Endothelial cell of umbilical vein (primary cell): ENCODE data around the gene NXPH1. TPM values are rescaled to one million over a fixed set of nuclear protein-coding genes. Genes with fewer than 3 reads are reported as not detected.

Experiments used
- BruUV-seq: library from RNA; stranded (reverse); fragments of 400-500 nt; replicated peaks from 2 replicates; lab custom pipeline; 2021; lab: Mats Ljungman, UMichigan
- CTCF ChIA-PET: fragments of 300-600, 350-600 bp; sonication (Branson Sonifier 250); formaldehyde crosslinking; loops from one replicate; lab custom pipeline; 2021; ENCODE audit warnings: antibody characterized with exemption, inconsistent platforms; lab: Charles Lee
- POLR2A ChIA-PET: fragments of 300-600, 350-600 bp; sonication (Branson Sonifier 250); formaldehyde crosslinking; loops from one replicate; lab custom pipeline; 2021; ENCODE audit warnings: antibody characterized with exemption, inconsistent platforms; lab: Charles Lee
- DNase-seq: peaks from one replicate; pipeline ENCODE4 v3.0.0-alpha.2; 2011; ENCODE audit warnings: low read depth, low spot score
- FAIRE-seq: peaks from 2 replicates; lab custom pipeline; 2011; peaks lifted over from hg19 to GRCh38; lab: Jason Lieb, UNC
- H2AFZ ChIP-seq: 2 replicates; pipeline ENCODE4 v1.6.0; 2012; ENCODE audit warnings: low read depth, low read length, control low read depth, inconsistent platforms
- H3K27ac ChIP-seq: 2 replicates; pipeline ENCODE4 v1.5.1; 2011; ENCODE audit warnings: low read depth, mild to moderate bottlenecking, control low read depth, low read length, moderate library complexity; ENCODE audit not compliant: insufficient read depth
- H3K27me3 ChIP-seq, 2 experiments: 2 replicates each; pipeline versions ENCODE4 v1.6.0 to v1.6.1; 2011; ENCODE audit warnings: low read length in 2 of 2, mixed read lengths in 1 of 2; ENCODE audit not compliant: control insufficient read depth in 2 of 2, insufficient read depth in 2 of 2
- H3K36me3 ChIP-seq, 2 experiments: 2 replicates in 1 of 2; 3 replicates in 1 of 2; pipeline ENCODE4 v1.5.1; 2011; ENCODE audit warnings: low read length in 2 of 2, mild to moderate bottlenecking in 1 of 2, moderate library complexity in 1 of 2; ENCODE audit not compliant: control insufficient read depth in 2 of 2, insufficient read depth in 2 of 2; ENCODE audit errors: extremely low read depth in 1 of 2
- H3K4me1 ChIP-seq: 3 replicates; pipeline ENCODE4 v1.5.1; 2011; ENCODE audit warnings: mild to moderate bottlenecking, low read length; ENCODE audit not compliant: control insufficient read depth, insufficient read depth; ENCODE audit errors: extremely low read depth
- H3K4me2 ChIP-seq: 2 replicates; pipeline ENCODE4 v1.6.1; 2011; ENCODE audit warnings: low read length, control low read depth, mixed read lengths; ENCODE audit not compliant: insufficient read depth
- H3K4me3 ChIP-seq, 3 experiments: fragments of 200-600 bp in 1 of 3; sonication (generic), shearing (Covaris generic) in 1 of 3; replicated peaks in 1 of 3; 2 replicates each; pipeline ENCODE4 v1.5.1; 2011 to 2016; ENCODE audit warnings: control low read depth in 3 of 3, low read length in 3 of 3, mild to moderate bottlenecking in 2 of 3, inconsistent platforms in 1 of 3, low read depth in 1 of 3, moderate library complexity in 1 of 3; ENCODE audit not compliant: insufficient read depth in 1 of 3
- H3K79me2 ChIP-seq: 2 replicates; pipeline ENCODE4 v1.6.0; 2012; ENCODE audit warnings: low read length, inconsistent platforms; ENCODE audit not compliant: control insufficient read depth, insufficient read depth
- H3K9ac ChIP-seq: replicated peaks from 2 replicates; pipeline ENCODE3; 2011; ENCODE audit warnings: low read length, control low read depth; ENCODE audit not compliant: insufficient read depth; ENCODE audit errors: extremely low read depth
- H3K9me1 ChIP-seq: replicated peaks from 3 replicates; pipeline ENCODE4 v1.6.0; 2011; ENCODE audit warnings: mild to moderate bottlenecking, low read length; ENCODE audit not compliant: control insufficient read depth, insufficient read depth; ENCODE audit errors: extremely low read depth
- H3K9me3 ChIP-seq: replicated peaks from 2 replicates; pipeline ENCODE4 v1.5.1; 2012; ENCODE audit warnings: low read length, inconsistent platforms; ENCODE audit not compliant: control insufficient read depth, insufficient read depth
- H4K20me1 ChIP-seq: replicated peaks from 2 replicates; pipeline ENCODE3; 2011; ENCODE audit warnings: mild to moderate bottlenecking, low read length; ENCODE audit not compliant: control insufficient read depth, insufficient read depth; ENCODE audit errors: extremely low read depth
- EZH2 ChIP-seq: IDR thresholded peaks from 2 replicates; pipeline ENCODE4 v1.6.1; 2012; ENCODE audit warnings: borderline replicate concordance, low read depth, mild to moderate bottlenecking, moderate library complexity, low read length, inconsistent platforms; ENCODE audit not compliant: severe bottlenecking
- FOS ChIP-seq: IDR thresholded peaks from 2 replicates; pipeline ENCODE4 v1.6.1; 2011; ENCODE audit warnings: mild to moderate bottlenecking, low read length, moderate library complexity, borderline replicate concordance; ENCODE audit not compliant: insufficient read depth
- GATA2 ChIP-seq: IDR thresholded peaks from 2 replicates; pipeline ENCODE4 v1.7.0; 2011; ENCODE audit warnings: low read depth, mild to moderate bottlenecking, moderate library complexity, mixed read lengths, low read length; ENCODE audit not compliant: insufficient read length, insufficient read depth
- JUN ChIP-seq: IDR thresholded peaks from 2 replicates; pipeline ENCODE4 v1.6.1; 2011; ENCODE audit warnings: borderline replicate concordance, low read depth; ENCODE audit not compliant: insufficient read length, insufficient read depth
- MYC ChIP-seq: IDR thresholded peaks from one replicate; pipeline ENCODE4 v1.6.1; 2011; ENCODE audit warnings: mild to moderate bottlenecking, low read depth, low read length
- POLR2A ChIP-seq: IDR thresholded peaks from 2 replicates; pipeline ENCODE4 v1.6.1; 2012; ENCODE audit warnings: low read depth, mild to moderate bottlenecking, control low read depth, low read length
- POLR2AphosphoS5 ChIP-seq: IDR thresholded peaks from 2 replicates; pipeline ENCODE4 v1.6.1; 2012; ENCODE audit warnings: low read depth, mild to moderate bottlenecking, control low read depth, low read length, moderate library complexity; ENCODE audit not compliant: insufficient read depth
- dilution Hi-C: fragments of 300-500 bp; cut with MboI; formaldehyde crosslinking; loops from one replicate; pipeline ENCODE4 v1.15.0; 2019; ENCODE audit warnings: low sequenced_read_pairs; ENCODE audit not compliant: extremely low pct_ligation_motif_present
- intact Hi-C: fragments of 100-400 bp; cut with micrococcal nuclease; formaldehyde crosslinking; loops from one replicate; pipeline ENCODE4 v1.10.0; 2022
- polyA plus RNA-seq, 4 experiments: library from polyadenylated mRNA; depleted of rRNA in 3 of 4; stranded (reverse) in 3 of 4; unstranded in 1 of 4; fragments of >200 nt; gene quantifications; 2 replicates each; pipeline versions ENCODE4 v1.2.1 to v1.2.3, GENCODE V29; 2011 to 2012; ENCODE audit warnings: missing spikeins in 1 of 4
- total RNA-seq: library from RNA; stranded (reverse); gene quantifications from 2 replicates; pipeline ENCODE4 v1.2.3, GENCODE V29; 2021
- TF ChIP-seq, protein P1 (sequence below): IDR thresholded peaks from 2 replicates; pipeline ENCODE4 v1.6.1; 2011; ENCODE audit not compliant: insufficient read depth, insufficient read length
- TF ChIP-seq, protein P2 (sequence below), 2 donors: IDR thresholded peaks; 1 replicate in 1 of 2; 2 replicates in 1 of 2; pipeline ENCODE4 v1.5.1; 2011; ENCODE audit warnings: low read length in 2 of 2, mild to moderate bottlenecking in 2 of 2, moderate library complexity in 2 of 2, control low read depth in 1 of 2, inconsistent platforms in 1 of 2, low read depth in 1 of 2; ENCODE audit not compliant: insufficient read depth in 1 of 2; ENCODE audit errors: extremely low read depth in 1 of 2

The NXPH1 gene
- total and polyA plus RNA-seq, 2 donors (not counting 3 experiments of a cell fraction or from before 2014, with no cell fraction given): not detected

DNA sequence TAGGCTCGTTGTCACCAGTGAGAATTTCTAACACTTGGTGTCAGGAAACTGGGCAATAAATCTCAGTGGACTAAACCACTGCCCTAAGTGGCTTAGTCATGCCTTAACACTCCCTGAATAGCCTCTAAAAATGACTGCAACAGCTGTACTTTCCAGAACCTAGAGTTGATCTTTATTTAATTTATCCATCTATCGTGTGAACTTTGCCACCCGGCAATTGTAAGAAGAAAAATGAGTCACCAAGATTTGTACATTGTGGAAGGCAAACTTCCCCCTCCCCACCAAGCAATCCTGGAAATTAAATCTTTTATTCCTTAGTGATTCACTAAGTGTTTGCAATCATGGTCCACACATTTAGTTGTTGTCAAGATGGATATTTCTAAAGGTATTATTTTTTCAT lies 47.1 kb downstream of the NXPH1 start:
- H3K27ac ChIP-seq: no peak overlapping the region
- TF ChIP-seq, protein P1, sequence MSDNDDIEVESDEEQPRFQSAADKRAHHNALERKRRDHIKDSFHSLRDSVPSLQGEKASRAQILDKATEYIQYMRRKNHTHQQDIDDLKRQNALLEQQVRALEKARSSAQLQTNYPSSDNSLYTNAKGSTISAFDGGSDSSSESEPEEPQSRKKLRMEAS: no peak
- TF ChIP-seq GATA2 (no peak), FOS (no peak), JUN (no peak), MYC (no peak), POLR2AphosphoS5 (no peak), POLR2A (no peak), EZH2 (no peak)
- TF ChIP-seq, protein P2, sequence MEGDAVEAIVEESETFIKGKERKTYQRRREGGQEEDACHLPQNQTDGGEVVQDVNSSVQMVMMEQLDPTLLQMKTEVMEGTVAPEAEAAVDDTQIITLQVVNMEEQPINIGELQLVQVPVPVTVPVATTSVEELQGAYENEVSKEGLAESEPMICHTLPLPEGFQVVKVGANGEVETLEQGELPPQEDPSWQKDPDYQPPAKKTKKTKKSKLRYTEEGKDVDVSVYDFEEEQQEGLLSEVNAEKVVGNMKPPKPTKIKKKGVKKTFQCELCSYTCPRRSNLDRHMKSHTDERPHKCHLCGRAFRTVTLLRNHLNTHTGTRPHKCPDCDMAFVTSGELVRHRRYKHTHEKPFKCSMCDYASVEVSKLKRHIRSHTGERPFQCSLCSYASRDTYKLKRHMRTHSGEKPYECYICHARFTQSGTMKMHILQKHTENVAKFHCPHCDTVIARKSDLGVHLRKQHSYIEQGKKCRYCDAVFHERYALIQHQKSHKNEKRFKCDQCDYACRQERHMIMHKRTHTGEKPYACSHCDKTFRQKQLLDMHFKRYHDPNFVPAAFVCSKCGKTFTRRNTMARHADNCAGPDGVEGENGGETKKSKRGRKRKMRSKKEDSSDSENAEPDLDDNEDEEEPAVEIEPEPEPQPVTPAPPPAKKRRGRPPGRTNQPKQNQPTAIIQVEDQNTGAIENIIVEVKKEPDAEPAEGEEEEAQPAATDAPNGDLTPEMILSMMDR (IDR thresholded peaks at IDR 0.05; ENCODE audit: extremely low read depth in 1 of 2, insufficient read depth in 1 of 2, low read depth in 1 of 2, low read length in 2 of 2): no peak
- ChIA-PET CTCF (no interaction called here), POLR2A (no interaction called here)
- H3K9me3 ChIP-seq: no peaks in the 10 kb centered on the region
- no peak overlapping the region for H2AFZ ChIP-seq
- H3K79me2 ChIP-seq: no peaks in the 10 kb centered on the region
- no peak overlapping the region for H3K4me2 ChIP-seq
- no peaks in the 10 kb centered on the region for H3K27me3 ChIP-seq
- no peak for DNase-seq
- H3K36me3 ChIP-seq: no peaks in the 10 kb centered on the region
- no peak overlapping the region for H3K9ac ChIP-seq
- dilution Hi-C loops (no loop called here), intact Hi-C loops (no loop called here)
- no peaks in the 10 kb centered on the region for H4K20me1 ChIP-seq
- H3K9me1 ChIP-seq: no peaks in the 10 kb centered on the region
- H3K4me1 ChIP-seq: no peaks in the 10 kb centered on the region
- no peak for FAIRE-seq
- no peak overlapping the region for H3K4me3 ChIP-seq
- no TSS peak for BruUV-seq
